HepG2 (cell line): Measurements from ENCODE around the gene ZNF121. TPM values are rescaled to one million over a fixed set of nuclear protein-coding genes. Genes with fewer than 3 reads are reported as not detected.

ENCODE experiments used
- CCDC6 ChIP-seq: sonication (generic); formaldehyde crosslinking; IDR thresholded peaks from 2 replicates; pipeline ENCODE4 v1.8.1; 2022; ENCODE audit warnings: mild to moderate bottlenecking, missing genetic modification reagents, moderate library complexity
- DDIT3 ChIP-seq: sonication (generic); formaldehyde crosslinking; IDR thresholded peaks from 2 replicates; pipeline ENCODE4 v1.4.0; 2020; ENCODE audit warnings: mild to moderate bottlenecking, missing genetic modification reagents
- GTF3A ChIP-seq: sonication (generic); formaldehyde crosslinking; conservative IDR thresholded peaks from 2 replicates; pipeline ENCODE4 v1.4.0; 2020; ENCODE audit warnings: mild to moderate bottlenecking, missing genetic modification reagents
- NFIC ChIP-seq: IDR thresholded peaks from 2 replicates; pipeline ENCODE4 v1.6.1; 2012; ENCODE audit warnings: mild to moderate bottlenecking, low read length, inconsistent platforms
- NR2C2 ChIP-seq: sonication (generic); formaldehyde crosslinking; IDR thresholded peaks from 2 replicates; pipeline ENCODE4 v1.4.0; 2020; ENCODE audit warnings: missing genetic modification reagents, mild to moderate bottlenecking, moderate library complexity, borderline replicate concordance
- REPIN1 ChIP-seq: sonication (generic); formaldehyde crosslinking; IDR thresholded peaks from 2 replicates; pipeline ENCODE4 v1.8.0; 2022; ENCODE audit warnings: missing genetic modification reagents, low read depth, mild to moderate bottlenecking, borderline replicate concordance
- SRSF4 ChIP-seq: fragments of 200-400 bp; formaldehyde crosslinking; IDR thresholded peaks from one replicate; pipeline ENCODE4 v1.6.1; 2018; ENCODE audit warnings: mild to moderate bottlenecking, low read depth, low read length, moderate library complexity; ENCODE audit not compliant: poor library complexity, severe bottlenecking
- TOE1 ChIP-seq: sonication (generic); formaldehyde crosslinking; IDR thresholded peaks from 2 replicates; pipeline ENCODE4 v1.4.0; 2020; ENCODE audit warnings: mild to moderate bottlenecking, missing genetic modification reagents
- UBTF ChIP-seq: sonication (generic); formaldehyde crosslinking; IDR thresholded peaks from 2 replicates; pipeline ENCODE4 v1.4.0; 2020; ENCODE audit warnings: mild to moderate bottlenecking, missing genetic modification reagents
- ZBTB33 ChIP-seq: sonication (generic); formaldehyde crosslinking; IDR thresholded peaks from 2 replicates; pipeline ENCODE4 v1.4.0; 2020; ENCODE audit warnings: missing genetic modification reagents
- ZBTB4 ChIP-seq: sonication (generic); formaldehyde crosslinking; IDR thresholded peaks from 2 replicates; pipeline ENCODE4 v1.4.0; 2020; ENCODE audit warnings: missing genetic modification reagents, mild to moderate bottlenecking, borderline replicate concordance
- ZBTB46 ChIP-seq: sonication (generic); formaldehyde crosslinking; IDR thresholded peaks from 2 replicates; pipeline ENCODE4 v1.4.0; 2020; ENCODE audit warnings: mild to moderate bottlenecking, missing genetic modification reagents, borderline replicate concordance
- ZBTB7B ChIP-seq: sonication (generic); formaldehyde crosslinking; IDR thresholded peaks from 2 replicates; pipeline ENCODE4 v1.4.0; 2020; ENCODE audit warnings: missing genetic modification reagents
- ZFP41 ChIP-seq: sonication (generic); formaldehyde crosslinking; IDR thresholded peaks from 2 replicates; pipeline ENCODE4 v1.4.0; 2020; ENCODE audit warnings: mild to moderate bottlenecking, missing genetic modification reagents, borderline replicate concordance
- ZKSCAN5 ChIP-seq: sonication (generic); formaldehyde crosslinking; IDR thresholded peaks from 2 replicates; pipeline ENCODE4 v1.5.1; 2020; ENCODE audit warnings: mild to moderate bottlenecking, missing genetic modification reagents
- ZNF549 ChIP-seq: sonication (generic); formaldehyde crosslinking; IDR thresholded peaks from 2 replicates; pipeline ENCODE4 v1.5.0; 2020; ENCODE audit warnings: missing genetic modification reagents
- ZNF724P ChIP-seq: sonication (generic); formaldehyde crosslinking; IDR thresholded peaks from 2 replicates; pipeline ENCODE4 v1.8.0; 2022; ENCODE audit warnings: missing genetic modification reagents, borderline replicate concordance
- ZNF83 ChIP-seq: sonication (generic); formaldehyde crosslinking; IDR thresholded peaks from 2 replicates; pipeline ENCODE4 v1.4.0; 2020; ENCODE audit warnings: missing genetic modification reagents, mild to moderate bottlenecking, borderline replicate concordance
- polyA plus RNA-seq, 8 experiments: library from polyadenylated mRNA; depleted of rRNA in 3 of 8; stranded (reverse) in 7 of 8; unstranded in 1 of 8; fragments of >200 nt; fragmentation: Illumina TruSeq in 4 of 8; extraction: Trizol in 4 of 8; gene quantifications; 2 replicates each; pipeline versions ENCODE4 v1.2.1 to v1.2.3, GENCODE V29; 2011 to 2016; ENCODE audit warnings: low read depth in 4 of 8, missing spikeins in 1 of 8, mixed read lengths in 1 of 8; ENCODE audit not compliant: insufficient read depth in 1 of 8
- total RNA-seq, 5 experiments: library from RNA; depleted of rRNA; stranded (reverse); fragments of >200 nt; fragmentation: Illumina TruSeq; extraction: Trizol; gene quantifications; 2 replicates each; pipeline ENCODE4 v1.2.3, GENCODE V29; 2016; ENCODE audit warnings: low read depth in 1 of 5

ZNF121 gene
- total and polyA plus RNA-seq, 2 of the 13 experiments (the other 11 are each of a cell fraction or from before 2014, with no cell fraction given), result 7.8 to 56.3 TPM

GRCh38 chr19:9538183-9539058 is 45.9 kb downstream of the ZNF121 start, which contains the start of gene ZNF426 (continued):
- TF ChIP-seq ZBTB33 (CRISPR knock-in tag) (no peak), NFIC (no peak), ZNF724P (CRISPR knock-in tag) (no peak), ZNF549 (CRISPR knock-in tag) (no peak), NR2C2 (CRISPR knock-in tag) (peak; percentile 71), DDIT3 (CRISPR knock-in tag) (no peak), GTF3A (CRISPR knock-in tag) (no peak), ZBTB46 (CRISPR knock-in tag) (no peak), ZKSCAN5 (CRISPR knock-in tag) (0 out of 2 replicates have a peak, but pooled peaks have one; percentile 31), ZNF83 (CRISPR knock-in tag) (no peak), SRSF4 (no peak), REPIN1 (CRISPR knock-in tag) (0 out of 2 replicates have a peak, but pooled peaks have one; percentile 50), ZBTB7B (peak; percentile 76; the same call in 1 of the 2 replicates), TOE1 (no peak), ZBTB4 (CRISPR knock-in tag) (peak; percentile 61; the same call in 1 of the 2 replicates), CCDC6 (no peak), ZFP41 (CRISPR knock-in tag) (no peak), UBTF (peak; percentile 60; the same call in 1 of the 2 replicates)
